AG08395 (cell line): Measurements from ENCODE around the gene DDAH1.
"Not testable (repeated sequence)": the region's sequence is repeated elsewhere in the genome, so short reads cannot be mapped to it uniquely, and the experiment has no call there.

Source experiments
- DNase-seq: peaks from one replicate; pipeline ENCODE4 v3.0.0; 2012; ENCODE audit warnings: mixed read lengths, low spot score

The DDAH1 gene

DNA sequence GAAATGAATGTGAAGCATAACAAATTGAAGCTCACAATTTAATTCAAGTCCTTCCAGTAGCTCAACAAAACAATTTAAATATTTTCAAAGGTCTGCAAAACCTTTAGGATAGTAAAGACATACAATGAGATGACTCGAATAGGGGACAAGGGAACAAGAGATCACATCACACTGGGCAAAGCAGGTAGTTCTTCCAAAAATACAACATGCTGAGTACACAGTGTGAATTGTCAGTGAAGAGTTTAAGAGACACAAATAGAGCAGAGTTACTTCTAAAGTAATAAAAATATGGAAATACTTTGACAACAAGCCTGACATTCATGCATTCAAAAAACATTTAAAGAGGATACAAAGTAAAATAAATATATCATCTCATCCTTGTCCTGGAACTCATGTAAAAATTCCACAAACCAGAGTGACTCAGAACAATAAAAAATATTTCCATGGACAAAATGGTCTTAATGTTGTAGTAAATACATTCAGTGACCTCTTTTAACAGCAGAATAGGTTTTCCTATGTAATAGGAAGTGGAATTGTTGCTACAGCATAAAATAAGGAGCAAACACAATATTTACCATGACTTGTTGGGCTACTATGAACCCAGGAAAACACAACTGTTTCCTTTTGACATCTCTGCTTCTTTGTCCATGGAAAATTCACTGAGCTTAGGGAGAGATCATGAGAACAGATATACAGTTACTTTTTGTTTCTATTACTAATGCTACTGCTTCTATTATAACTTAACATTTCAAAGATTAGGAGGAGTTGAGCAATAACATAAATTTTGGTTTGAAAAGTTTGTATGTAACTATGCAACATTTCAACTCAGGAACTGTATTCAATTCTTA, 104.9 kb downstream of the DDAH1 start:
- DNase-seq: peak; percentile 17

DNA sequence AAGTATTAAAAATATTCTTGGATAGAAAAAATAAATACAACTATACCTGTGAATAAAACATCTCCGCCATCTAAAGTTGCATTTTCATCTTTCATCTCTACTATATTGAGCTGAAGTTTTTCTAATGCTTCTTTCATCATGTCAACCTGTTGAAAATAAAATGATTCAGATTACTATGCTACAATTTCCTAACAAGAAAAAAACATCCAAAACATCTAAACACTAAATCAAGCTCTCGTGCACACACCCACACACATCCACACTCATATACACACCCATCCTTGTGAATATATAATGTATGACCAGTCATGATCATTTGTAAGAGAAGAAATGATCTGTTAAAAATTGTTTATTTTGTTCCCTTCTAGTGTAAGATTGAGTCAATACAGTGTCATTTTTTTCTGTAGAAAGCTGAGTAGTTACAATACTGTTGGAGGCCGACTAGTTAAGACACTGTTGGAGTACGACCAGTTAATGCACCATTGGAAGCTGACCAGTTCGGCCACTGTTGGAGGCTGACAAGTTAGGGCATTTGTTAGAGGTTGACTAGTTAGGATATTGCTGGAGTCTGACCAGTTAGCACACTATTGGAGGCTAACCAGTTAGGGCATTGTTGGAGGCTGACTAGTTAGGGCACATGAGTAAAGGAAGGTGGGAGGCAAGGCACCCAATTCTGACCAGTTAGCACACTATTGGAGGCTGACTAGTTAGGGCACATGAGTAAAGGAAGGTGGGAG, 106.1 kb downstream of the DDAH1 start:
- no peak for DNase-seq

DNA sequence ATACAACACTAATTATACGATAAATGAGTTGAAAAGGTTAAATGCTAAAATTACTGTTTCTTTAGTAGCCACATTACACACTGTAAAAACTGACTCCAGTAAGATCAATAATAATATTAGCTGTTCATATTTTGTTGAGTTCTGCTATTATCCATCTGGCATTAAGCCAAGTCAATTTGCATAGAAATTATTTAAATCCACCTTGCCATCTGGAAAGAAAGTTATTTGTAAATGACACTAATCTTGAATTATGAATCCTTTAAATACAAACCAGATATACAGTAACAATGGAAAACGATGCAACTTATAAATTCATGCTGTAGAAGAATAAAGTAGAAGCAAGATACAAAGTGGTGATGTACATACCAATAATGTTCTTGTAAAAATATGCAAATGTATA, 107.1 kb downstream of the DDAH1 start:
- no peak for DNase-seq

DNA sequence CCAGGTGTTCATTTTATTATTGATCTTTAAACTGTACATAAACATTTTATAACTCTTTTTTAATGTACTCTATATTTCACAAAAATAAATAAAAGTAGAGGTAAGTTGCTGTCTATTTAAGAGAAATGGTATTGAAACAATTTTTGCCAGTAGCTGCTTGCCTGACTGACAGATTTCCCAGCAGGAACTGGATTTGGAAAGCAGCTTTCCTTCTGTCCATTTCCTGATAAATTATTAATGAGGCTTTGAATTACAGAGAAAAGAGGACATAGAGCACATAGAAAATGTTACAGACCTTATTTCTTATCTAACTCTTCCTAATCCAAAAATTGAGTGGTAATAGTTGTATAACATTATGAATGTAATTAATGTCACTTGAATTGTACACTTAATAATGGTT, 108.8 kb downstream of the DDAH1 start:
- DNase-seq: no peak

DNA sequence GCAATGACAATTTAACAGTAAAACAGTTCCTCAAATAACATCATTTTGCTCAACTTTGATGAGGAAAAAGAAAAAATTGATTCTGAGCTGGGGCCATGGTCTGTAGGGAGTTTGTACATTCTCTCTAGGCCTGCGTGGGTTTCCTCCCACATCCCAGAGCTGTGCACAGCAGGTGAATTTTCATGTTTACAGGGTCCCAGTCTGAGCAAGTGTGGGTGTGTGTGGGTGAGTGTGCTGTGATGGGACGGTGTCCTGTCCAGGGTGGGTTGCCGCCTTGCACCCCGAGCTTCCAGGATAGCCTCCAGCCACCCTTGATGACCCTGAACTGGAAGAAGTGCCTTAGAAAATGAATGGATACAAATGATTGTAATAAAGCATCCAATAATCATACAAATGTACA, 112.9 kb downstream of the DDAH1 start:
- no peak for DNase-seq

DNA sequence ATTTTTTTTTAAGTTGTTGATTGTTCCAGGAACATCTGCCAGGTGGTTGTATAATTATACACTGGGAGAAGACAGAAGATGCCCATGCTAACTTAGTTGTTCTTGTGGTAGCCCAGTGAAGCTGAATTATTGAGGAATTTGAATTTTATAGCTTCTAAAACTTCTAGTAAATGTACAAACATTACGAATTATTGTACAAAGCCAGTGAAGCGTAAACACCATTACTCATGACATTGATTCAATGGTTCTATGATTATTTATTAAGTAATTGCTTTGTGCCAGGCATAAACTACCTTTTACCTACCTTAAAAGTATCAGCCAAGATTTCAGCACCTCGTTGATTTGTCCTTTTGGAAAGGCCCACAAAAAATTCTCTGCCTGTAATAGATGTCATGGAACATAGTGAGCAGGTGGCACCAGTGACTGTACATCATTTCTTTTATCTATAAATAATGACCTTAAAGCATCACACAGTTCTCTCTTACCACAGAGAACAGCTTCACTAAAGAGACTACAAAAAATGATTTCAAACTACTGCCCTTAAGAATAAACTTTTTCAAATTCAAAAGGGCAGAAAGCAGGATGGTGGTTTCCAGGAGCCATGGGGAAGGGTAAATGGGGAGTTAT, 113.6 kb downstream of the DDAH1 start:
- no peak for DNase-seq

DNA sequence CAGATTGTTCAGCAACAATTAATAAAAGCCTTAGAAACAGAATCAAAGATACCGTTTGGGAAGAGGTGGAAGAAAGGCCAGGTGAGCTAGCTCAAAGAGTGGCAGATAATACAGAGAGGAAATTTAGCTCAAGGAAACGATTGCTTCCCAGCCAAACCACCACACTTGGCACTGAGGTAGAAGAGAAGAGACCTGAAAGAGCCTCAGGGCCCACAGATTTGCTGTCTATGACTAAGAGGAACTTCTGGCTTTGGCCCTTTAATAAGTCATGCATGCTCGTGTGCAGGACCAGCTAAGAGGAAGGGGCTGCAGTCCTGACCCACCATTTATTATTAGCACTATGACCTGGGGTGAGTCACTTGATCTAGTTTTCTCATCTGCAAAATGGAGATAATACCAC, 115.7 kb downstream of the DDAH1 start:
- DNase-seq: no peak

DNA sequence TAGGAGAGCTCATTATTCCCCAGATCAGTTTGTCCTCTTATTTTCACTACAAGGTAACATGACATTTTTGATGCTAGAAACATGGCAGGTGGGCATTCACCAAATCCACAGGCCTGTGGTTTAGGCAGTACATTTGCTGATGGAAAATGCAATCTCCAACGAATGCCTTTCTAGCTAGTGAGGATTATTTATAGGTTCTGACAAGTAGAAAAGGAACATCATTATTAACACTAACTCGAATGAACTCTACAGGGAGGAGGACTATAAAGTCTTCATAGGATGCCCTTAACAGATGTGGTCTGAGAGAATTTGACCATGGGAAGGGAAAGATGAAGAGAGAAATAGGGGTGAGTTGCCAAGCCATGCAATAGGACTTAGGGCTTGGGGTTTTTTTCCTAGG, 117.1 kb downstream of the DDAH1 start:
- DNase-seq: no peak

DNA sequence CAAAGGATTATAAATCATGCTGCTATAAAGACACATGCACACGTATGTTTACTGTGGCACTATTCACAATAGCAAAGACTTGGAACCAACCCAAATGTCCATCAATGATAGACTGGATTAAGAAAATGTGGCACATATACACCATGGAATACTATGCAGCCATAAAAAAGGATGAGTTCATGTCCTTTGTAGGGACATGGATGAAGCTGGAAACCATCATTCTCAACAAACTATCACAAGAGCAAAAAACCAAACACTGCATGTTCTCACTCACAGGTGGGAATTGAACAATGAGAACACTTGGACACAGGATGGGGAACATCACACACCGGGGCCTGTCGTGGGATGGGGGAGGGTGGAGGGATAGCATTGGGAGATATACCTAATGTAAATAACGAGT, 117.7 kb downstream of the DDAH1 start:
- DNase-seq: not testable (repeated sequence)

DNA sequence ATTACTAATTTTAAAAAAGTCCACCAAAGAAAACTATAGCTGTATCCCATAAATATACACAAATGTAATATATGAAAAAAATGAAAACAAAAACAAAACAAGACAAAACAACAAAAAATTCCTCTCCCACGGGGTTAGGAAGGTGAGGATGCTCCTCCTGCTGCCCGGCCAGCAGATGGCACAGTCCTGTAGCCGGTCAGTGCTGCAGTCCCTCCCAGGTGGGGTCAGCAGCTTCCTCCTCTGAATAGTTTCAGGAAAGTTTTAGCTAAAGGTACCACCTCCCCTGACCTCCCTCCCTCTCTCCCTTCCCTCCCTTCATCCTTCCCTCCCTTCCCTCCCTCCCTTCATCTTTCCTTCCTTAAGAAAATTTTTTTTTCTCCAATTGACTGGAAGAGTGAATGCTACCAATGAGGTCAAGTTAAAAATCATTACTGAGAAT, 120.7 kb downstream of the DDAH1 start:
- DNase-seq: peak; percentile 48

DNA sequence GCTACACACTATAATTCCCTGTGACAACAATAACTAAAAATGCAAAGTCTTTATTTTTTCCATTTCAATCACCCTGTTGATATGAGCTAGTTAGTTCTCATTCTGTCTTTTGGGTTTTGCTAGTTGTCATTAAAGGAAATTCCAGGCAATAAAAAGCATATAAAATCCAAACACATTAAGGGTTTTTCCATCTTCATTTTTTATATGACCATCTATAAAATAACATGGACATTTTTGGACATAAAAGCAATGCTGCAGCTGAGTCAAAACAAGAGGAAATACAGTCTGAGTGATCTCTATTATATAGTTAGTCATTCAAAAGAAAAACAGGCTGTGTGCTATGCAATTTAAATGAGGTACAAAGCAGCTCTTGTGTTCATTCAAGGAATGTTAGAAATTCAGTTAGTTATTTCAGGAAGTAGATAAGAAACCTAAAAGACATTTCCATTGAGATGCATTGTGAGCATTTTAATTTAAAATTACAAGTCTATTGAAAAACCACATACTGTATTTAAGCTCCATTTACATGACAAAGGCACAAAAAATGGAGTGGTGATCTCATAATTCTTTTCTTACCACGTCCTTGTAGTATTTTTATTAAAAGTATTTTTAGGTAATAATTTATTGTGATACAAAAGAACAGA, 121.2 kb downstream of the DDAH1 start:
- peak; percentile 49 for DNase-seq

DNA sequence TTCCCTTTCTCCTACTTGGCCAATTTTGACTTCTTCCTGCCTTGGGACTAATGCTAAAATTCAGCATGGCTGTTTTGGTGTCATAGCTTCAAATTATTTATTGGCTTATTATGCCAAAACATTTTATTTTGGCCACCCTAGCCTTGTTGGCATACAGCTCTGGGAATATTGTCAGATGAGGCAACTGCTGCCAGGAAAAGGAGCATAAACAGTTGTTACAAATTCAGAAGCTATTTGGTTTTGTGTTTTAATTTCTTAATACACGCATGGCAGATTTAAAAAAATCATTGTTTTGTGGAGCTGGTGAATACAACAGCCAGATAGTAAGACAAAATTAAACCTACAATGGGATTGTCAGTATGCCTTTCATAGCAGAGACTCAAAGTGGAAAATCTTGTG, 121.7 kb downstream of the DDAH1 start:
- DNase-seq: peak; percentile 18

DNA sequence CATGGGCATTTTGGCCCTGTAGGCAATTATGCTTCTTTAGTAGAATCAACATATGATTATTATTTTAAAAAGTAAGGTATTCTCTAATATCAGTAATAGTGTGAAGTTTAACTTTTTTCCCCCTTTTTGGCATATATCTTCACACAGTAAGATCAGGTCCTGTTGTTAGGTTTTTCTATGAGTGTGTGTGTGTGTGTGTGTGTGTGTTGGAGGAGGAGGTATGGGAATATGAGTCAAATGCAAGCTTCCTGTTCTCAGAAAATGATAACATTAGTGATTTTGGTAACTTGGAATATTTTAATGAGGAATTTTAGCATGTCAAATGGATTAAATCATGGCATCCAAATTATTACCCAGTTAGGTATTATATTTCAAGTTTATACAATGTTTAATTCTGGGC, 122.8 kb downstream of the DDAH1 start:
- no peak for DNase-seq

DNA sequence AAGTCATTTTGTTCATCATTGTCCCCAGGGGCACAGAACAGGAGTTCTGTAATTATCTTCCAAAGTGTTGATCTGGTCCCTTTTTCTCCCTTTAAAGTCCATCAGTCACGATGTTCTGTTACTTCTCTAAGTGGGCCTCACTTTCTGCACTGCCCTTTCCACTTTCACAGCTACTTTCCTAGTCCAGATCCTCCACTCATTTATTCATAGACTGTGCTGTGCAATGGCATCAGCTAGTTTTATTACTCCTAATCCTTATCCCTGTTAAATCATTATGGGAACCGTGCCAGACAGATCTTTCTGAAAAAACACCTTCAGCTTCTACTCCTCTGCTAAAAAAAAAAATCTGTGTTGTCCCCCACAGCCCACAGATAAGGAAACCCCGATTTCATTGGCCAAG, 124.5 kb downstream of the DDAH1 start:
- no peak for DNase-seq

DNA sequence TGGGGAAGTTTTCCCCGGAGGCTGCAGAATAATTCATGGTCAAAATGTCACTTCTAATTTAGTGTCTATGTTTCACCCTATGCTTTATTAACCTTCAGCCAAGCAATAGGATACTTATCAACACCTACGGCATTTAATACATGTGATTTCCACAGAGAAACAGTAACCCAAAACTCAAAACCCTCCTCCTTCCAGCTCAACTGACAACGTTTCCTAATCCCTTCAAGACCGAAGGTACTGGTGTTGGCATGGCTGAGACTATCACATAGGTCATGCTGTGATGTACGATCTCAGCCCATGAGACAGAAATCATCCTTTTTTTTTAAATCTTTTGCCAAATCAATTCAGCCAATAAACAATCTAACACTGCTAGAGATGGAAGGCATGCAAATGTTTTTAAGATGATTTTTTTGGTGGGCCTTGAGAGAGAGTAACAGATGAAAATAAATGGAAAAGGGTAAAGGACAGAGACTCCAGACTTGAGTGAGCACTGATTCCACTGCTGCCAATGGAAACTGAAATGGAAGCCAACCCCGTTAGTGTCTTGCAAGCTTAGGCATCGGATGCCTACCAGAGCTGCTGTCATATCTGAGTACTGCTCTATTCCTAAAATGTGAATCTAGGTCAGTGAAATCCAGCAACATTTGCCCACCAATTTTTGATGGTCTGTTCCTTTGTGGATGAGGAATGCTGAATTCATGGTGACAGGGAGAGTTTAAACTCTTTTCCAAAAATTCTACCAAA, 125.1 kb downstream of the DDAH1 start:
- DNase-seq: no peak

DNA sequence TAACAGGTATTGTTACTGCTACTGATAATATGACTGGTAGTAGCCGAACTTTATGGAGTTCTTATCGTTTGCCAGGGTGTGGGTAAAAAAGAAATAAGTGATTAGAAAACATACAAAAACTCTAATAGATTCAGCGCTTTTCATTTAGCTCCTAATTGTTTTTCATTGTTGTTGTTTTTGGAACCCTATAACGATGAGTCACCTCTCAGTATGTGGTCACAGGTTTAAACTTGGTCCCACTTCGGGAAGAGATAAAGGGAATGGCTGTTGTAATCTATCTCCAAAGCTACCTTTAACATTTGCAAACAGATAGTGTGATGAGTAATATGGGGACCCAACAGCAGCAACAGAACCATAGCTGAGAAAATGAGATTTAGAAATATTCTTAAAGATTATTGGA, 125.9 kb downstream of the DDAH1 start:
- DNase-seq: no peak

DNA sequence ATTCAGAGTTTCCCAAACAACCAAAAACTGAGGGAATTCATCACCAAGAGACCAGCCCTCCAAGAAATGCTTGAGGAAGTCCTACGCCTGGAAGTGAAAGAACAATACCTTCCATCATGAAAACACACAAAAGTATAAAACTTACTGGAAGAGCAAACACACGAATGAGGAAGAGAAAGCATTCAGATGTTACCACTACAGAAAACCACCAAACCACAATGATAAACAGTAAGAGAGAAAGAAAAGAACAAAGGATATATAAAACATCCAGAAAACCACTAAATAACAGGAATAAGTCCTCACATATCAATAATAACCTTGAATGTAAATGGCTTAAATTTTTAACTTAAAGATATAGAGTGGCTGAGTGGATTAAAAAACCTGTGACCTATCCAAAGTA, 130.0 kb downstream of the DDAH1 start:
- DNase-seq: no peak

DNA sequence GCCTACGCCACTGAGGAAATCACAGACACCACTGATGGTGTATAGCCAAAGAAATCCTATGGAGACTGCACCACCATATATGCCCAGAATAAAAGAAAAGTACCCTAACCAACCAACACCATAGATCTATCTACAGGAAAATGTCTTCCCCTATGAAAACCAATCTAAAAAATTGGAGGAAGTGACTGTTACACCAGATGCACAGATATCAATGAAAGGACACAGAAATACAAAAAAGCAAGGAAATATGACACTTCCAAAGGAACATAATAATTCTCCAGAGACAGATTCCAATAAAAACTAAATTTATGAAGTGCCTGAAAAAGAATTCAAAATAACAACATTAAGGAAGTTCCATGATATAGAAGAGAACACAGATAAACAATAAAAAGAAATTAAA, 131.8 kb downstream of the DDAH1 start:
- no peak for DNase-seq

DNA sequence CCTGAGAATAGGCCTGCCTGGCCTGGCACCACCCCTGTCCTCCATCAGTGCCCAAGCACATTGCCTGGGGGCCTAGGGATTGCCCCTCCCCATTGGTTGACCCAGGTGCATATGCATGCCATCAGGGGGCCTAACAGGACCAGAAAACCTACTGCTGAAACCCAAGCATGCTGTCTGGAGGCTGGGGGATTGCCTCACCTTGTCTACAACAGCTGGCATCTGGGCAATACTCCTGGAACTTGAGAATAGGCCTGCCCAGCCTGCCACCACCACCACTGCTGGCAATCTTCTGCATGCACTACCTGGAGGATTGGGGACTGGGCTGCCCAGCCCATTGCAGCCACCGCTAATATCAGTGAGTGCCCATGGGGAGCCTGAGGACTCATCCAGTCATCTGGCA, 132.4 kb downstream of the DDAH1 start:
- no peak for DNase-seq

DNA sequence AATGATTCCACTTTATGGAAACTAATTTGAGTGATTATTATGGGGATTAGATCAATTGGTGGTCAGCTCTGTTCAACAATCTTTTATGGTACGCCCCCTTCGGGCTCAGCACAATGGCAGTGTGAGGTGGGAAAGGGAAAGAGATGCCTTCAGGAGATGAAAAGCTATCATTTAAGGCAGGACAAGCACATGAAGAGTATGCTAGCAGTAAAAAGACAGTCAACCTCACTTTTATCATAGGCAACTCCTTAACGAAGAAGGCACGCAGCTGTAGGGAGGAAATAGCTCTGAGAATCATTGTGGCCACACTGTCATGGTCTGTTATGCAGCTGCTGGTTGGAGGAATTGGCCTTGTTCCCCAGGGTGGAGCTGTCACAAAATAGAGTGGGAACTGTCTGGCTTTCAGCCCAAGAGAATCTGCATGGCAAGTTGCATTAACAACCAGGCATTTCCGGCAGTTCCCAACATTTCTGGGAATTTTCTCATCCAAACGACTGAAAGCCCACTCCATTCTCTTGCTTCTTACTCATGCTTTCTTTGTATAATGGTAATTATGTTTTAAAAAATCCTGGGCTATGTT, 134.2 kb downstream of the DDAH1 start:
- DNase-seq: peak; percentile 87

DNA sequence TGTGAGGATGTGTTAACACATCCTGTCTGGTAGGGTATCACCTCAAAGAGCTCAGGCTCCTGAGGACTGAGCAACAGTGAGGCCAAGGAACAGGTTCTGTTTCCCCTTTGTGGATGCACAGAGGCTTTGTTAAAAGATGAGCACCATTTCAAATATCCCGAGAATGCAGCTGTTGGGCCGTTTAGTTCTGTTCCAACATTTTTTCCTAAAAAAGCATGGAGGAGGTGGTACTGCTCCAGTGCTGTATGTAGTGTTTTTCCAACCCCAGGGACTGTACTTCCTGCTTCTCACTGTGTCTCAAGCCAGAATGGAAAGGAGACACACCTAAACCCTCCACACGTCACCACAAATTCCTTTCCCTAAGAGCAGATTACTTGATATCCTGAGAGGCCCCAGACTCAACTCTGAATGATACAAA, 134.7 kb downstream of the DDAH1 start:
- DNase-seq: peak; percentile 67
